DLD1 (cell line): ENCODE data around the gene CACNA2D3.

ENCODE experiments used
- in situ Hi-C: cut with HindIII; loops from 2 replicates; pipeline ENCODE4 v1.10.0; 2017; ENCODE audit warnings: low sequenced_read_pairs

Gene CACNA2D3

DNA sequence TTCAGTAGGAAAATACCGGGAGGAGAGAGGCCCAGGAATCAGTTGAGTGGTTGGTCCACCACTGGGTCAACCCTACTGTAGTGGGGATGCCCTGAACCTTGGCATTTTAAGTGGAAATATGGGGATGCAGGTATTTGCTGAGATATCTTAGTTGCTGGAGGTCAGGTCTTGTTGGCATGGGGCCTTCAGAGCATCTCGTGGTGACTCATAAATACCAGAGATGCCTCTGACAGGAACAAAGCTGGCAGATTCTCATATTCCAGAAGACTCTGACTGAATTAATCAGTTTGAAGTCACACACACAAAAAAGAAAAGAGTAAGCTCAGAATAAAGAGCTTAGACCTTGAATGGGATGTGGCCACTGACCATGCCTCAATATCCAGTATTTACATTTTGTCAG lies 91.6 kb downstream of the CACNA2D3 start:
- in situ Hi-C loops: no loop called here

DNA sequence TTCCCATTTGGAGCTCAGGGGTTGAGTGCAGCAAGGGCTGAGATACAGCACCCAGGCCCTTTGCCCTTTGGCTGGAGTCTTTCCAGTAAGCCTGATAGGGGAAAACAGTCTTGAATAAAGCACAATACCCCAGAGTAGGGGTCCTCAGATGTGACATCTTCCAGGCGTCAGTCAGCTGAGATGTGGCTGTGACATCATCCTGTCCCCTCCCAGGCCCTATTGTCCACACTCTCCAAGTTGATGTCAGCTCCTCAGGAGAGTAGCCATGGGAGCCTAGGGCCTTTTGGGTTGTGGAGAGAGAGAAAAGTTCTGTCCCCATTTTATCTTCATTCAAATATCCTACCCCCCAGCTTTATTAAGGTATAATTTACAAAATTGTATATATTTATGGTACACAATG lies 92.5 kb downstream of the CACNA2D3 start:
- in situ Hi-C loops: no loop called here

DNA sequence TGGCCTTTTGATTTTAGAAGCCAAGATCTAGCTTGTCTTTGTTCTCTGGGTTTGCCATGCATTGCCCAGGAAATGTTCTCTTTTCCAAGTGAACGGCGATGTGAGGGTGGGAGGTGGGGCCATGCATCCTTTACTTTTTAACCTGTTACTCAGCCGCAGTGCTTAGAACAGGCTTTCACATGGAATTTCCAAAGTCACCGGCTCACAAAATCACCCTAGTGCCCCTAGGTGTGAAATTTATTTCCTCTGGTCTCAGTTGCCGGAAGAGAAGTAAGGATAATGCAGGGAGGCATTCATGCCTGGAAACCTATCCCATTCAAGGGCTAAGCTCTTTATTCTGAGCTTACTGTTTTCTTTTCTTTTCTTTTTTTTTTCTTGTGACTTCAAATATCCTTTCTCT lies 93.2 kb downstream of the CACNA2D3 start:
- in situ Hi-C loops: no loop called here

- in situ Hi-C loops: no loop called here
These were observed 95.5 kb downstream of the CACNA2D3 start for GRCh38 chr3:54217828-54218227.

DNA sequence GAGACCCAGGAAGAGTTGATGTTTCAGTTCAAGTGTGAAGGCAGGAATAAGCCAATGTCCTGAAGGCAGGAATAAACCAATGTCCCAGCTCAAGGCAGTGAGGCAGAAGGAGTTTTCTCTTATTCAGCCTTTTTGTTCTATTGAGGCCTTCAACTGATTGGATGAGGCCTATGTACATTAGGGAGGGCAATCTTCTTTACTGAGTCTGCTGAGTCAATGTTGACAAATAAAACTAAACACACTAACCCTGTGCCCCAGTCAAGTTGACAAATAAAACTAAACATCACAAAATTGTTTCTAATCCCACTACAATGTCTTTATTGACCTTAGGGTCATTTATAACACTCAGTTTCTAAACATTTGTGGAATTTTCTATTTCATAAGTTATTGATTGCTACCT lies 100.0 kb downstream of the CACNA2D3 start:
- in situ Hi-C loops: no loop called here

- in situ Hi-C loops: no loop called here
These were observed 100.7 kb downstream of the CACNA2D3 start for GRCh38 chr3:54223063-54223462.

- in situ Hi-C loops: no loop called here
These were observed 103.6 kb downstream of the CACNA2D3 start for GRCh38 chr3:54225841-54226528.

- in situ Hi-C loops: no loop called here
These were observed 106.5 kb downstream of the CACNA2D3 start for GRCh38 chr3:54228806-54229205.

DNA sequence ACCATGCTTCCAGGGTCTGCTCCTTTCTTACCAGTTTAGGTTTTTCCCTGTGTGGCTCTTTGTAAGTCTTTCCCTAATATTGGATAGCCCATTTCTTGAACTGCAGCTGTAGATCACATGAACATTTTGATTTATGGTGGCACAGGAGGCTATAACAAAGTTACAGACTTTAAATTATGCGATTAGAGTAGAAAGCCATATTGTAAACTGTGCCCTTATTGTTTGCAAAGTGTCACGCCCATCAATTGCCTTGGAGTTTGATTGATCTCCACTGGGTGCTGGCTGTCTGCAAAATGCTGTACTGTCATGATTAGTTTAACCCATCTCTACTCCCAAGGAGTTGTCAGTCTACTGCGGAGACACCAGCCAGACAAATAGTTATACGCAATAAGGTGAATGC lies 110.3 kb downstream of the CACNA2D3 start:
- in situ Hi-C loops: no loop called here

- in situ Hi-C loops: no loop called here
These were observed 113.6 kb downstream of the CACNA2D3 start for GRCh38 chr3:54235998-54236397.

DNA sequence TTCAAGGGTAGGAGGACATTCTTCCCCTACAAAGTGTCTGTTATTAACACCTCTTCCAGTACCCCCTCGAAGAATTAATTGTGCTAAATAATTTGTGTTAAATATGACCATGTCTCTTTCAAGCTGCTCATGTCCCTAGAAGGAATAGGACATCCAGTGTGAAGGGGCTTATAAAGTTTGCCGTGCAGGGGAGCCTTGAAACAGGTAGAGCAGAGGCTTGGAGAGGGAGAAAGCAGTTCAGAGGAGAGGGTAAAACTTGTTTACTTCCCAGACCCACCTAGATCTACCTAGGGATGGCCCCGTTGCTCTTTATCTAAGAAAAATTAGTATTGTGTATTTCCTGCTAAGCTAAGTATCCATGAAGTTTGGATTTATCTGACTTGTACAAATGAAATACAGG lies 114.8 kb downstream of the CACNA2D3 start:
- in situ Hi-C loops: no loop called here

DNA sequence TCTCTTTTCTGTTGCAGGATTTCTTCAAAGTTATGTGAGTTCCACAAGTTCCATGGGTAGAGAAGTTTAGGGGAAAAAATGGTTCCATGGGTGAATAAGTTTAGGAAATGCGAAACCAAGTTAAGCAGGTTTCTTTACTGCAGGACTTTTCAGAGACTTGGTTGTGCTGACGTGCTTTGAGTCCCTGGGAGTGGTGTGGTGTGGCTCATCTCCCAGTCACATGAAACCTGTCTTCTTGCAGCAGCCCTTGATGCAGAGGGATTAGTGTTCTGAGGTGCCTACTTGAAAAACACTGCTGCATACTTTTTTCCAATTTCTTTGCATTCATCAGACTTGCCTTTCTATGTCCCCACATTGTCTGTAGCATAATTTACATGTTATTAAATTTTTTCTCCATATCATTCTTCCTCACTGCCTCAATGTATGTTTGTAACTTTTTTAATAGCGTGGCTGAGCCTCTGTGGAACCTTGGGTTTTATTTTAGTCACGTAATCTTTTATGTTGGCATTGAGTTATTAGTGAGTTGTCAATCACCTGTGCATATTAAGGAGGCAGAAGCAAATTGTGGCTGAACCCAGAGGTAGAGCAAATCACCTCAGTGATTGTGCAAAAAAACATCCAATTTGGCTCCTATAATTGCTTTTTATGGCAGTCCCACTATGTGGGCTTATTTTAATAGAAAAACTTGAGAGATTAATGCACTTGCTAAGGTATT lies 115.6 kb downstream of the CACNA2D3 start:
- in situ Hi-C loops: no loop called here

DNA sequence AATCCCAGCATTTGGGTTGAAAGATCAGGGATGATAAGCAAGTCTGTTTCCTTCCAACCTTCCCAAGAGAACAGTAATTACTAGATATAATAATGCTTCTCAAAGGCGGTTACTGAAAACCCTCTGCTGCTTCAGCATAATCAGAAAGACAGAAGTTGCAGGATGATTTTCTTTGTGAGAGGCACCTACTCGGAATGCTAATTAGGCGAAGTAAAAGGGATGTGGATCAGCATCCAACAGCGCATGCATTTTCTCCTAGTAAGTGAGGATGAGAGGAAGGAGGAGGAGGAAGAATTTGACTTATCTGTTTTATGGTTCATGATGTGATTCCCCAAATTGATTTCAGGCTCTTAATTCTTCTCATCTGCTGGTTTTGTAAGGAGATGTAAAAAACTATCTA lies 118.0 kb downstream of the CACNA2D3 start:
- in situ Hi-C loops: no loop called here

DNA sequence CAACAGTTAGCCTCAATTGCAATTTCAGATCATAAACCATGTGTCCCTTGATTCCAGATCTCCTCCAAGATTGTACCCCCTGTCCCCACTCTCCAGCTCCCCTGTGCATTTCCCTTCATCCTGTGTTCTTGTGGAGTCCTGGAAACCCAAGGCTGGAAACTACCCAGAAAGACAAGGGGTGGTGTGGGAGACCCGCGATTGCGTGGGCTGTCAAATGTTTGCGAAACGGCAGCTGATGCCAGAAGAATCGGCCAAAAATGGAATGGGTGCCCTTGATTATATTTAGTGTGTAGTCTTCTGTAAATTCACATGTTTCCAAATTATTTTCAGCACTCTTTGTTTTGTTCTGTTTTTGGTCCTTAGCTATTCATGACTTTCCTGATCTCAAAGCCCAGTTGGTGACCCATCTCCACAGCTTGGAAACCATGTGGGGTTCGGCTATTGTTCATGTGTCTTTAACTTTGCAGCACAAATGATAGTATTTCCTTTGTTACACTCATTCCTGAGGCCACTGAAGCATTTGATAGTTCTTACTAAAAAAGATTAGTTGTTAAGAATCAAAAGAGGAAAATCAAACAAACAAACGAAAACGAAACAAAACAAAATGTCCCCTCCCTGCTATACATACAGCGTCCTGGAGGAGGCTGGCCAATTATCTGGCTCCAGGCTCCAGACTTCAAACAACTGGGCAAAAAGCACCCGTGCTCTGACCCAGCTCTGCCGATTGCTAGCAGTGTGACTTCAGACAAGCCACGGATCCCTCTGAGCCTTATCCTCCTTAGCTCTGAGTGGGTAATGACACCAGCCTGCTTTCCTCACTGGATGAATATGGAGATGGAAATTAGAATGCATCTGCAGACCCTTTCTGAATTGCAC lies 120.9 kb downstream of the CACNA2D3 start:
- in situ Hi-C loops: no loop called here

DNA sequence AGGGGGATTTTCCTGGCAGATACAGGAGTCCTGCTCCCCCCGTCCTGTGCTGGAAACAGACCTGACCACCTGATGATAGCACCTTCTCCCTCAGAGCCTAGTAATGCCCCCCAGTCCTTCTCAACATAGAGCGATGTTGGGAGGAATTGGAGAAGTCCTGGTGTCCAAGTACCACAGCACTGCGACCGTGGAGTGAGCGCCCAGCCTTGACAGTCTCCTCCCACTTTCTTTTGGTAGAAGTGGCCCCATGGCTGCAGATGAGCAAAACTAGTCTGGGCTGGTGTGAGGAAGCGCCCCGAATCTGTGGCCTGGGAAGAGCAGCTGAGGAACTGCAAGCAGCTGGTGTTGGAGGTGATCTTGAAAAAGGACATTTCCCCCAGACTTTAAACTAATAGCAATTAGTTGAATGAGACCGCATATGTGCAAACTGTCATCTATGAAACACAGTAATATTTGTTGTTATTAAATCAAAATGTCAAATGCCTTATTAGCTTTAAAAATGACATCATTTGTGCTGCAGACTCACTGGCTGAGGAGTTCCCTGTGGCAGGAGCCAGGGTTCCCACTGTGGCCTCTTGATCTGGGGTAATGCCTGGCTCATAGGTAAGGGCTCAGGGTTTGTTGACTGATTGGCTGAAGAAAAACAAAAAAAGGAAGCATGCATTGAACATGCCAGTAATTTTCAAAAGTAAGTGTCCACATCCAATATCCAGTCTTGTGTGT lies 121.8 kb downstream of the CACNA2D3 start:
- in situ Hi-C loops: no loop called here

DNA sequence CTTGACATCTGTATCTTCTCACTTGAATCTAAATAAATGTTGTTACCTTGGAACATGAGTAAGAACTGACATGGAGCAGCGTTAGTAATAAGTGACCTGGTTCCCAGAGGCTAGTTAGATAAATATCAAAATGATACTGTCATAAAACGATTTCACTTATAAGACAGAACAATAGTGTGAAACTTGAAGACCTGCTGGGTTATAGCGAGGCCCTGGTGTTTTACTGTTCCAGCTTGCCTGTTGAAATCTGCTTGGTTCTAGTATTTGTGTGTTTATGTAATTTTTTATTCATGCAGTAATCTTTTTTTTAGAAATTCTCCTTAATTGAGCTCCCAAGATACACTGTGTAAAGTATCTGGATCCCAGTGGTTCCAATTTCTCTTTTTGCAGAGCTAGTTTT lies 129.4 kb downstream of the CACNA2D3 start:
- in situ Hi-C loops: no loop called here

DNA sequence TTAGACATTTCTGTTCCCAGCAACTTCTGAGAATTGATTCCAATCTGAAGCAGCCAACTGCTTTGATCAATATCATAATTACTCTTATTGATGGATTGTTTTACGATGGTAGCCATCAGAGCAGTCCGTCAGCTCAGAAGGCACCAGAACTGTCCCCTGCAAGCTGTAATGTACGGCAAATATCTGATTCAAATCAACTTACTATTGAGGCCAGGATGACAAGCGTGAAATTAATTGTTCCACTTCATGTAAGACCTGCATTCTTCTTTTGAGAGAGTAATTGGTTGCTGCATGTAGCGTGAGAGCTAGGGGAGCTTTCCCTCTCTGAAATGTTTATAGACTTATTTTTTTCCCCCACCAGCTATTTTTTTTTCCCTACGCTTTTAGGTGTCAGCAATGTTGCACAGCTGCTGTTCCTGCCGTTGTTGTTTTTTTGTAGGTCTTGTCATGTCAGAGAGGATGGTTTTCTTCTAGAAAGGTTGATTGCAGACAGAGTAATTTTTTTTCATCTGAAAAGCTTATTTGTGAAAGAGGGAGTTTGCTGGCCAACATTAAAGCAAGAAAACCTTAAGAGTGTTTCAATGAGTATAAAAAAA lies 134.9 kb downstream of the CACNA2D3 start:
- in situ Hi-C loops: no loop called here

DNA sequence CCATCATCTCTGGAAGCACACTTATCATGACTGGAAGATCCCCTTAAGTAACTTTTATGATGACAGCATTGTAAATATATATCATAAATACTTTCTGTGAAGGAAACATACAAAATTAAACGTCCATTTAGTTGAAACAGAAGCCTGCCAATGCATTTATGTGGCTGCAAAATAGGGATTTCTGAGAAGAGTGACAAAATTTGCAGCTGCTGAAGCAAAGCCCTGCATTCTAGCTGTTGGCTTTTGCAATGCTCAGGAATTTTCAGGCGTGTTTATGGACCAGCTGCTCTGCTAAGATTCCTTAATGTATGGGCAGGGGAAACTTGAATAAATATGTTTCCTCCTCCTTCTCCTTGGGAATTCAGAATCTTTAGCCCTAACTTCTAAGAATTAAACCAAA lies 137.3 kb downstream of the CACNA2D3 start:
- in situ Hi-C loops: no loop called here

- in situ Hi-C loops: no loop called here
These were observed 138.8 kb downstream of the CACNA2D3 start for GRCh38 chr3:54261141-54261540.

GRCh38 chr3:54262541-54262940 lies 140.2 kb downstream of the CACNA2D3 start:
- in situ Hi-C loops: no loop called here

- in situ Hi-C loops: no loop called here
These were observed 140.6 kb downstream of the CACNA2D3 start for GRCh38 chr3:54262946-54263345.
